GM10266 (cell line): ENCODE results near the gene PDE8A.
A peak's percentile ranks its signal among the peaks of the same experiment; 100 is the strongest.

Experiments
- DNase-seq: peaks from one replicate; pipeline ENCODE4 v3.0.0; 2012; ENCODE audit errors: extremely low spot score
- CTCF ChIP-seq: IDR thresholded peaks from 2 replicates; pipeline ENCODE4 v1.5.1; 2012; ENCODE audit warnings: mild to moderate bottlenecking, low read depth; ENCODE audit not compliant: control insufficient read depth, insufficient read depth; ENCODE audit errors: missing control alignments

PDE8A gene

GRCh38 chr15:85041230-85041629 is 59.6 kb downstream of the PDE8A start:
- DNase-seq: no peak
- TF ChIP-seq CTCF: no peak

GRCh38 chr15:85044251-85044853 is 62.7 kb downstream of the PDE8A start:
- peak; percentile 68 for TF ChIP-seq CTCF
- DNase-seq: no peak

GRCh38 chr15:85044894-85045293 is 63.2 kb downstream of the PDE8A start:
- no peak for TF ChIP-seq CTCF
- DNase-seq: no peak

- TF ChIP-seq CTCF: no peak
- DNase-seq: no peak
These were observed 64.0 kb downstream of the PDE8A start for GRCh38 chr15:85045615-85046014.

- TF ChIP-seq CTCF: no peak
- DNase-seq: no peak
These were observed 65.8 kb downstream of the PDE8A start for GRCh38 chr15:85047271-85047948.

- no peak for TF ChIP-seq CTCF
These were observed 66.8 kb downstream of the PDE8A start for GRCh38 chr15:85048430-85048829.

GRCh38 chr15:85049805-85050204 is 68.1 kb downstream of the PDE8A start:
- no peak for TF ChIP-seq CTCF

More at GRCh38 chr15:85048430-85048829, 66.8 kb downstream of the PDE8A start:
- no peak for DNase-seq

More at GRCh38 chr15:85049805-85050204, 68.1 kb downstream of the PDE8A start:
- no peak for DNase-seq
